Panc1 (cell line): Measurements from ENCODE around the gene SND1. TPM values are rescaled to one million over a fixed set of nuclear protein-coding genes. Genes with fewer than 3 reads are reported as not detected.

Experiments
- ATAC-seq: fragments of 200-7000 bp; cut with Tn5 transposase; 2 replicates; pipeline ENCODE4 v1.9.1; 2020; ENCODE audit warnings: mild to moderate bottlenecking, moderate library complexity
- BruUV-seq: library from RNA; stranded (reverse); fragments of 400-500 nt; replicated peaks from 2 replicates; lab custom pipeline; 2021; lab: Mats Ljungman, UMichigan
- CTCF ChIA-PET: fragments of 300-600 bp; sonication (Branson Sonifier 250); formaldehyde crosslinking; loops from one replicate; lab custom pipeline; 2022; ENCODE audit warnings: antibody characterized with exemption; lab: Charles Lee
- POLR2A ChIA-PET: fragments of 300-600 bp; sonication (Branson Sonifier 250); formaldehyde crosslinking; loops from one replicate; lab custom pipeline; 2022; ENCODE audit warnings: antibody characterized with exemption; lab: Charles Lee
- DNase-seq: peaks from one replicate; pipeline ENCODE4 v3.0.0-alpha.2; 2010; ENCODE audit warnings: low read depth, low spot score
- H3K27ac ChIP-seq: 2 replicates; pipeline ENCODE4 v1.5.1; 2011; ENCODE audit warnings: mild to moderate bottlenecking, low read length, inconsistent platforms
- H3K27me3 ChIP-seq: fragments of 200-500 bp; sonication (Bioruptor generic); 2 replicates; pipeline ENCODE4 v1.6.0; 2014; ENCODE audit warnings: low read length, inconsistent platforms; ENCODE audit not compliant: control insufficient read depth, insufficient read depth
- H3K36me3 ChIP-seq: fragments of 200-500 bp; sonication (Bioruptor generic); 2 replicates; pipeline ENCODE4 v1.5.1; 2014; ENCODE audit warnings: inconsistent platforms, mild to moderate bottlenecking, low read length, moderate library complexity; ENCODE audit not compliant: control insufficient read depth, insufficient read depth
- H3K4me1 ChIP-seq: 2 replicates; pipeline ENCODE4 v1.5.1; 2011; ENCODE audit warnings: inconsistent platforms, mild to moderate bottlenecking, low read length, moderate library complexity; ENCODE audit not compliant: control insufficient read depth, insufficient read depth
- H3K4me3 ChIP-seq, 2 experiments: 2 replicates each; pipeline ENCODE4 v1.5.1; 2011 to 2012; ENCODE audit warnings: low read depth in 2 of 2, low read length in 2 of 2, mild to moderate bottlenecking in 2 of 2, inconsistent platforms in 1 of 2, moderate library complexity in 1 of 2
- H3K9me3 ChIP-seq: fragments of 200-500 bp; sonication (Bioruptor generic); 2 replicates; pipeline ENCODE4 v1.5.1; 2014; ENCODE audit warnings: low read depth, mild to moderate bottlenecking, inconsistent platforms, low read length, moderate library complexity; ENCODE audit not compliant: control insufficient read depth, insufficient read depth
- POLR2AphosphoS5 ChIP-seq: IDR thresholded peaks from 2 replicates; pipeline ENCODE4 v1.6.1; 2012; ENCODE audit warnings: mild to moderate bottlenecking, low read depth, low read length, moderate library complexity
- SIN3A ChIP-seq: IDR thresholded peaks from 2 replicates; pipeline ENCODE4 v1.6.1; 2012; ENCODE audit warnings: low read depth, mild to moderate bottlenecking, low read length, moderate library complexity, borderline replicate concordance; ENCODE audit not compliant: insufficient read depth
- TCF7L2 ChIP-seq: IDR thresholded peaks from 2 replicates; pipeline ENCODE4 v1.6.1; 2011; ENCODE audit warnings: mild to moderate bottlenecking, low read depth, low read length, inconsistent platforms
- in situ Hi-C: cut with HindIII; loops from 2 replicates; pipeline ENCODE4 v1.10.0; 2016; ENCODE audit warnings: low sequenced_read_pairs, low pct_unique_long_range_greater_than_20kb
- intact Hi-C: fragments of 100-400 bp; cut with micrococcal nuclease; formaldehyde crosslinking; loops from one replicate; pipeline ENCODE4 v1.10.0; 2022; ENCODE audit not compliant: unreplicated experiment
- total RNA-seq: library from RNA; stranded (reverse); gene quantifications from one replicate; pipeline ENCODE4 v1.2.1, GENCODE V29; 2021; ENCODE audit not compliant: unreplicated experiment
- TF ChIP-seq, protein P1 (sequence below), 2 experiments: IDR thresholded peaks; 2 replicates each; pipeline ENCODE4 v1.6.1; 2011 to 2012; ENCODE audit warnings: low read depth in 2 of 2, control low read depth in 1 of 2, low read length in 1 of 2, mild to moderate bottlenecking in 1 of 2, moderate library complexity in 1 of 2; ENCODE audit not compliant: insufficient read depth in 1 of 2
- TF ChIP-seq, protein P2 (sequence below): fragments of 450-650 bp; IDR thresholded peaks from 2 replicates; pipeline ENCODE4 v1.5.1; 2017; ENCODE audit warnings: mild to moderate bottlenecking

Gene SND1
- total RNA-seq, 1 experiment from 2014 or later = 176 TPM

- CTCF ChIA-PET = no interaction called here
- Histone ChIP-seq H3K4me1 (no peaks in the 10 kb centered on the region), H3K9me3 (no peaks in the 10 kb centered on the region), H3K27ac (no peak overlapping the region), H3K27me3 (no peaks in the 10 kb centered on the region), H3K36me3 (peaks cover 2% of the 10 kb centered on the region; the same call in 1 of the 2 replicates), H3K4me3 (no peak overlapping the region)
- in situ Hi-C loops (no loop called here), intact Hi-C loops (no loop called here)
- no peak for ATAC-seq
- no peak for DNase-seq
- POLR2A ChIA-PET = interaction anchor here (0.6 kb wide), 1 partner anchor 399 kb away, joined by 5 read pairs; no protein-coding TSS in a partner anchor
- BruUV-seq = no TSS peak
- TF ChIP-seq, protein P1, sequence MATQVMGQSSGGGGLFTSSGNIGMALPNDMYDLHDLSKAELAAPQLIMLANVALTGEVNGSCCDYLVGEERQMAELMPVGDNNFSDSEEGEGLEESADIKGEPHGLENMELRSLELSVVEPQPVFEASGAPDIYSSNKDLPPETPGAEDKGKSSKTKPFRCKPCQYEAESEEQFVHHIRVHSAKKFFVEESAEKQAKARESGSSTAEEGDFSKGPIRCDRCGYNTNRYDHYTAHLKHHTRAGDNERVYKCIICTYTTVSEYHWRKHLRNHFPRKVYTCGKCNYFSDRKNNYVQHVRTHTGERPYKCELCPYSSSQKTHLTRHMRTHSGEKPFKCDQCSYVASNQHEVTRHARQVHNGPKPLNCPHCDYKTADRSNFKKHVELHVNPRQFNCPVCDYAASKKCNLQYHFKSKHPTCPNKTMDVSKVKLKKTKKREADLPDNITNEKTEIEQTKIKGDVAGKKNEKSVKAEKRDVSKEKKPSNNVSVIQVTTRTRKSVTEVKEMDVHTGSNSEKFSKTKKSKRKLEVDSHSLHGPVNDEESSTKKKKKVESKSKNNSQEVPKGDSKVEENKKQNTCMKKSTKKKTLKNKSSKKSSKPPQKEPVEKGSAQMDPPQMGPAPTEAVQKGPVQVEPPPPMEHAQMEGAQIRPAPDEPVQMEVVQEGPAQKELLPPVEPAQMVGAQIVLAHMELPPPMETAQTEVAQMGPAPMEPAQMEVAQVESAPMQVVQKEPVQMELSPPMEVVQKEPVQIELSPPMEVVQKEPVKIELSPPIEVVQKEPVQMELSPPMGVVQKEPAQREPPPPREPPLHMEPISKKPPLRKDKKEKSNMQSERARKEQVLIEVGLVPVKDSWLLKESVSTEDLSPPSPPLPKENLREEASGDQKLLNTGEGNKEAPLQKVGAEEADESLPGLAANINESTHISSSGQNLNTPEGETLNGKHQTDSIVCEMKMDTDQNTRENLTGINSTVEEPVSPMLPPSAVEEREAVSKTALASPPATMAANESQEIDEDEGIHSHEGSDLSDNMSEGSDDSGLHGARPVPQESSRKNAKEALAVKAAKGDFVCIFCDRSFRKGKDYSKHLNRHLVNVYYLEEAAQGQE (IDR thresholded peaks at IDR 0.05; ENCODE audit: insufficient read depth in 1 of 2, low read depth in 2 of 2, low read length in 1 of 2) = no peak
- TF ChIP-seq, protein P2, sequence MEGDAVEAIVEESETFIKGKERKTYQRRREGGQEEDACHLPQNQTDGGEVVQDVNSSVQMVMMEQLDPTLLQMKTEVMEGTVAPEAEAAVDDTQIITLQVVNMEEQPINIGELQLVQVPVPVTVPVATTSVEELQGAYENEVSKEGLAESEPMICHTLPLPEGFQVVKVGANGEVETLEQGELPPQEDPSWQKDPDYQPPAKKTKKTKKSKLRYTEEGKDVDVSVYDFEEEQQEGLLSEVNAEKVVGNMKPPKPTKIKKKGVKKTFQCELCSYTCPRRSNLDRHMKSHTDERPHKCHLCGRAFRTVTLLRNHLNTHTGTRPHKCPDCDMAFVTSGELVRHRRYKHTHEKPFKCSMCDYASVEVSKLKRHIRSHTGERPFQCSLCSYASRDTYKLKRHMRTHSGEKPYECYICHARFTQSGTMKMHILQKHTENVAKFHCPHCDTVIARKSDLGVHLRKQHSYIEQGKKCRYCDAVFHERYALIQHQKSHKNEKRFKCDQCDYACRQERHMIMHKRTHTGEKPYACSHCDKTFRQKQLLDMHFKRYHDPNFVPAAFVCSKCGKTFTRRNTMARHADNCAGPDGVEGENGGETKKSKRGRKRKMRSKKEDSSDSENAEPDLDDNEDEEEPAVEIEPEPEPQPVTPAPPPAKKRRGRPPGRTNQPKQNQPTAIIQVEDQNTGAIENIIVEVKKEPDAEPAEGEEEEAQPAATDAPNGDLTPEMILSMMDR = no peak
- TF ChIP-seq POLR2AphosphoS5 (no peak), TCF7L2 (no peak), SIN3A (no peak)
These were observed 84.5 kb downstream of the SND1 start for GRCh38 chr7:127736511-127736910.

DNA sequence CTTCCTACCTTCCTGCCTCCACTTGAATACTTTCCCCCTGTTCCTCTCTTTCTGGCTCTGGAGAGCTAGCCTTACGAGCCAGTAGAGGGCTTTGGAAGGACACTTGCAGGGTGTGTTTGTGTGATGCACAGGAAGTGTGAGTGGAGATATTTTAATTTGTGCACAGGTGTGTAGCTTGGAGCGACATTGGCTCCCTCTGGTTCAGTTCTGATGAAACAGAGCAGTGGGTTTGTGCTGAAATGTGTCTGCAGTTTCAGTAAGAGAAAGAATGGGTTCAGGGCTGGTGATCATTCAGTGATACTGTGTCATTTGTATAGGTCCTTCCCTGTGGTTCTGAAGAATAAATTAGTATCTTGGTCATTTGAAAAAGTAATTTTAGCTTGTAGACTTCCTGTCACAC is 86.9 kb downstream of the SND1 start:
- H3K27me3 ChIP-seq = no peaks in the 10 kb centered on the region
- DNase-seq (no peak), ATAC-seq (no peak)
- H3K36me3 ChIP-seq = peaks cover 2% of the 10 kb centered on the region; the same call in 1 of the 2 replicates
- no peak for TF ChIP-seq TCF7L2
- TF ChIP-seq POLR2AphosphoS5 = no peak
- TF ChIP-seq, protein P1 (IDR thresholded peaks at IDR 0.05; ENCODE audit: insufficient read depth in 1 of 2, low read depth in 2 of 2, low read length in 1 of 2) = no peak
- no peak for TF ChIP-seq SIN3A
- TF ChIP-seq, protein P2 = no peak
- H3K4me3 ChIP-seq = no peak overlapping the region
- H3K27ac ChIP-seq = no peak overlapping the region
- POLR2A ChIA-PET = no interaction called here
- no peaks in the 10 kb centered on the region for H3K9me3 ChIP-seq
- BruUV-seq = no TSS peak
- H3K4me1 ChIP-seq = no peaks in the 10 kb centered on the region
- CTCF ChIA-PET = no interaction called here
- intact Hi-C loops (no loop called here), in situ Hi-C loops (no loop called here)
